Osteocyte (in vitro differentiated cells): ENCODE data around the gene CPZ. TPM values are rescaled to one million over a fixed set of nuclear protein-coding genes. Genes with fewer than 3 reads are reported as not detected.
A peak's percentile ranks its signal among the peaks of the same experiment; 100 is the strongest.
"Not testable (repeated sequence)": the region's sequence is repeated elsewhere in the genome, so short reads cannot be mapped to it uniquely, and the experiment has no call there.

Experiments
- DNase-seq: peaks from one replicate; pipeline ENCODE4 v3.0.0; 2021; ENCODE audit warnings: mixed read lengths; ENCODE audit not compliant: unreplicated experiment; ENCODE audit errors: extremely low spot score
- H3K27ac Mint-ChIP-seq: one replicate; pipeline ENCODE4 v1.8.0; 2021; ENCODE audit warnings: mild to moderate bottlenecking, mixed read lengths; ENCODE audit not compliant: unreplicated experiment
- H3K27me3 Mint-ChIP-seq: one replicate; pipeline ENCODE4 v1.8.0; 2021; ENCODE audit warnings: mixed read lengths; ENCODE audit not compliant: unreplicated experiment
- H3K36me3 Mint-ChIP-seq: one replicate; pipeline ENCODE4 v1.8.0; 2021; ENCODE audit warnings: mixed read lengths; ENCODE audit not compliant: unreplicated experiment
- H3K4me1 Mint-ChIP-seq: one replicate; pipeline ENCODE4 v1.8.0; 2021; ENCODE audit warnings: mixed read lengths; ENCODE audit not compliant: unreplicated experiment
- H3K4me3 Mint-ChIP-seq: one replicate; pipeline ENCODE4 v1.8.0; 2021; ENCODE audit warnings: mild to moderate bottlenecking, moderate library complexity, mixed read lengths; ENCODE audit not compliant: unreplicated experiment
- H3K9me3 Mint-ChIP-seq: one replicate; pipeline ENCODE4 v1.8.0; 2021; ENCODE audit warnings: mixed read lengths; ENCODE audit not compliant: unreplicated experiment
- total RNA-seq: library from RNA; stranded (reverse); gene quantifications from 2 replicates; pipeline ENCODE4 v1.2.1, GENCODE V29; 2021
- TF ChIP-seq, protein P1 (sequence below): fragments of 200-600 bp; sonication (generic); IDR thresholded peaks from 2 replicates; pipeline ENCODE4 v1.5.0; 2021; ENCODE audit warnings: antibody characterized with exemption, mild to moderate bottlenecking, moderate library complexity

CPZ gene
- total RNA-seq, 1 donor from 2014 or later, result 10.7 TPM

GRCh38 chr4:8652181-8653078 lies 59.9 kb downstream of the CPZ start:
- Mint-ChIP-seq H3K27ac (no peak overlapping the region), H3K36me3 (no peaks in the 10 kb centered on the region), H3K27me3 (peaks cover 20% of the 10 kb centered on the region), H3K4me1 (no peaks in the 10 kb centered on the region), H3K9me3 (no peaks in the 10 kb centered on the region), H3K4me3 (no peak overlapping the region)
- peak; percentile 78 for DNase-seq
- TF ChIP-seq, protein P1, sequence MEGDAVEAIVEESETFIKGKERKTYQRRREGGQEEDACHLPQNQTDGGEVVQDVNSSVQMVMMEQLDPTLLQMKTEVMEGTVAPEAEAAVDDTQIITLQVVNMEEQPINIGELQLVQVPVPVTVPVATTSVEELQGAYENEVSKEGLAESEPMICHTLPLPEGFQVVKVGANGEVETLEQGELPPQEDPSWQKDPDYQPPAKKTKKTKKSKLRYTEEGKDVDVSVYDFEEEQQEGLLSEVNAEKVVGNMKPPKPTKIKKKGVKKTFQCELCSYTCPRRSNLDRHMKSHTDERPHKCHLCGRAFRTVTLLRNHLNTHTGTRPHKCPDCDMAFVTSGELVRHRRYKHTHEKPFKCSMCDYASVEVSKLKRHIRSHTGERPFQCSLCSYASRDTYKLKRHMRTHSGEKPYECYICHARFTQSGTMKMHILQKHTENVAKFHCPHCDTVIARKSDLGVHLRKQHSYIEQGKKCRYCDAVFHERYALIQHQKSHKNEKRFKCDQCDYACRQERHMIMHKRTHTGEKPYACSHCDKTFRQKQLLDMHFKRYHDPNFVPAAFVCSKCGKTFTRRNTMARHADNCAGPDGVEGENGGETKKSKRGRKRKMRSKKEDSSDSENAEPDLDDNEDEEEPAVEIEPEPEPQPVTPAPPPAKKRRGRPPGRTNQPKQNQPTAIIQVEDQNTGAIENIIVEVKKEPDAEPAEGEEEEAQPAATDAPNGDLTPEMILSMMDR, result no peak

GRCh38 chr4:8653326-8654000 lies 60.9 kb downstream of the CPZ start:
- H3K27me3 Mint-ChIP-seq, result peaks cover 25% of the 10 kb centered on the region
- H3K36me3 Mint-ChIP-seq, result no peaks in the 10 kb centered on the region
- no peak for DNase-seq
- H3K4me1 Mint-ChIP-seq, result no peaks in the 10 kb centered on the region
- H3K27ac Mint-ChIP-seq, result no peak overlapping the region
- H3K4me3 Mint-ChIP-seq, result no peak overlapping the region
- no peaks in the 10 kb centered on the region for H3K9me3 Mint-ChIP-seq
- TF ChIP-seq, protein P1, result no peak

- not testable (repeated sequence) for H3K4me1 Mint-ChIP-seq, H3K4me3 Mint-ChIP-seq, DNase-seq, H3K27ac Mint-ChIP-seq, H3K36me3 Mint-ChIP-seq, H3K9me3 Mint-ChIP-seq
- H3K27me3 Mint-ChIP-seq, result peaks cover 21% of the 10 kb centered on the region
Measured at GRCh38 chr4:8654139-8654538, 61.6 kb downstream of the CPZ start.

GRCh38 chr4:8655411-8656184 lies 63.0 kb downstream of the CPZ start:
- H3K27ac Mint-ChIP-seq, result no peak overlapping the region
- no peak overlapping the region for H3K4me3 Mint-ChIP-seq
- H3K36me3 Mint-ChIP-seq, result no peaks in the 10 kb centered on the region
- peaks cover 15% of the 10 kb centered on the region for H3K27me3 Mint-ChIP-seq
- no peak for DNase-seq
- H3K9me3 Mint-ChIP-seq, result no peaks in the 10 kb centered on the region
- TF ChIP-seq, protein P1, result no peak
- H3K4me1 Mint-ChIP-seq, result no peaks in the 10 kb centered on the region

- no peaks in the 10 kb centered on the region for H3K36me3 Mint-ChIP-seq
- no peak overlapping the region for H3K4me3 Mint-ChIP-seq
Measured at GRCh38 chr4:8656185-8656517, 63.6 kb downstream of the CPZ start.

More at GRCh38 chr4:8656185-8656517, 63.6 kb downstream of the CPZ start:
- peaks cover 17% of the 10 kb centered on the region for H3K27me3 Mint-ChIP-seq
- H3K4me1 Mint-ChIP-seq, result no peaks in the 10 kb centered on the region
- TF ChIP-seq, protein P1, result no peak
- H3K9me3 Mint-ChIP-seq, result no peaks in the 10 kb centered on the region
- no peak overlapping the region for H3K27ac Mint-ChIP-seq
- DNase-seq, result no peak
